OCI-LY7 (cell line): ENCODE measurements around the gene PEX5L.

Experiments used
- CTCF ChIP-seq: fragments of 200-600 bp; sonication (generic); conservative IDR thresholded peaks from 2 replicates; pipeline ENCODE4 v1.5.1; 2014; ENCODE audit warnings: mild to moderate bottlenecking, antibody characterized with exemption, low read length, moderate library complexity, mixed read lengths
- EZH2phosphoT487 ChIP-seq: fragments of 200-600 bp; sonication (generic); IDR thresholded peaks from 2 replicates; pipeline ENCODE4 v1.6.1; 2018; ENCODE audit warnings: low read depth, borderline replicate concordance, mild to moderate bottlenecking, mixed run types, antibody characterized with exemption, low read length, moderate library complexity, mixed read lengths

GRCh38 chr3:179961703-179962078 is 75.0 kb downstream of the PEX5L start:
- TF ChIP-seq CTCF (no peak), EZH2phosphoT487 (no peak)
